ENCODE results near the gene ADAMTS9.

Gene ADAMTS9

GRCh38 chr3:64620020-64620419, 67.8 kb downstream of the ADAMTS9 start:
- DNase-seq (ENCODE audit: low read depth), result no peak

GRCh38 chr3:64619216-64619615, 68.6 kb downstream of the ADAMTS9 start:
- no peak for DNase-seq (ENCODE audit: low read depth)

GRCh38 chr3:64617610-64618009, 70.2 kb downstream of the ADAMTS9 start:
- no peak for DNase-seq (ENCODE audit: low read depth)

- no peak for DNase-seq (ENCODE audit: low read depth)
Observed at GRCh38 chr3:64616953-64617352, 70.8 kb downstream of the ADAMTS9 start.

- no peak for DNase-seq (ENCODE audit: low read depth)
Observed at GRCh38 chr3:64612916-64613526, 74.8 kb downstream of the ADAMTS9 start.

- DNase-seq (ENCODE audit: low read depth), result no peak
Observed at GRCh38 chr3:64612082-64612860, 75.5 kb downstream of the ADAMTS9 start.

GRCh38 chr3:64608741-64609140, 79.1 kb downstream of the ADAMTS9 start:
- no peak for DNase-seq (ENCODE audit: low read depth)

GRCh38 chr3:64607032-64607551, 80.7 kb downstream of the ADAMTS9 start:
- no peak for DNase-seq (ENCODE audit: low read depth)

- no peak for DNase-seq (ENCODE audit: low read depth)
Observed at GRCh38 chr3:64604313-64604712, 83.5 kb downstream of the ADAMTS9 start.

GRCh38 chr3:64601824-64602223, 86.0 kb downstream of the ADAMTS9 start:
- no peak for DNase-seq (ENCODE audit: low read depth)

GRCh38 chr3:64600246-64600950, 87.4 kb downstream of the ADAMTS9 start:
- no peak for DNase-seq (ENCODE audit: low read depth)

- DNase-seq (ENCODE audit: low read depth), result no peak
Observed at GRCh38 chr3:64599651-64600050, 88.1 kb downstream of the ADAMTS9 start.

GRCh38 chr3:64595253-64595694, 92.5 kb downstream of the ADAMTS9 start:
- DNase-seq (ENCODE audit: low read depth), result peak; percentile 74

GRCh38 chr3:64594134-64594533, 93.7 kb downstream of the ADAMTS9 start:
- DNase-seq (ENCODE audit: low read depth), result no peak

- no peak for DNase-seq (ENCODE audit: low read depth)
Observed at GRCh38 chr3:64593350-64593749, 94.5 kb downstream of the ADAMTS9 start.

GRCh38 chr3:64591615-64592014, 96.2 kb downstream of the ADAMTS9 start:
- DNase-seq (ENCODE audit: low read depth), result no peak

- no peak for DNase-seq (ENCODE audit: low read depth)
Observed at GRCh38 chr3:64588380-64588779, 99.4 kb downstream of the ADAMTS9 start.

GRCh38 chr3:64586952-64587351, 100.8 kb downstream of the ADAMTS9 start:
- no peak for DNase-seq (ENCODE audit: low read depth)

- no peak for DNase-seq (ENCODE audit: low read depth)
Observed at GRCh38 chr3:64584179-64584578, 103.6 kb downstream of the ADAMTS9 start.

- no peak for DNase-seq (ENCODE audit: low read depth)
Observed at GRCh38 chr3:64578797-64579196, 109.0 kb downstream of the ADAMTS9 start.

GRCh38 chr3:64578062-64578770, 109.6 kb downstream of the ADAMTS9 start:
- no peak for DNase-seq (ENCODE audit: low read depth)

GRCh38 chr3:64576211-64576775, 111.5 kb downstream of the ADAMTS9 start:
- no peak for DNase-seq (ENCODE audit: low read depth)

Data from HS-5 (cell line).